ENCODE results near the gene USP34. TPM values are rescaled to one million over a fixed set of nuclear protein-coding genes. Genes with fewer than 3 reads are reported as not detected.

Gene USP34
- total and polyA plus RNA-seq, 8 donors = 86.5 to 191 (median 158) TPM

DNA sequence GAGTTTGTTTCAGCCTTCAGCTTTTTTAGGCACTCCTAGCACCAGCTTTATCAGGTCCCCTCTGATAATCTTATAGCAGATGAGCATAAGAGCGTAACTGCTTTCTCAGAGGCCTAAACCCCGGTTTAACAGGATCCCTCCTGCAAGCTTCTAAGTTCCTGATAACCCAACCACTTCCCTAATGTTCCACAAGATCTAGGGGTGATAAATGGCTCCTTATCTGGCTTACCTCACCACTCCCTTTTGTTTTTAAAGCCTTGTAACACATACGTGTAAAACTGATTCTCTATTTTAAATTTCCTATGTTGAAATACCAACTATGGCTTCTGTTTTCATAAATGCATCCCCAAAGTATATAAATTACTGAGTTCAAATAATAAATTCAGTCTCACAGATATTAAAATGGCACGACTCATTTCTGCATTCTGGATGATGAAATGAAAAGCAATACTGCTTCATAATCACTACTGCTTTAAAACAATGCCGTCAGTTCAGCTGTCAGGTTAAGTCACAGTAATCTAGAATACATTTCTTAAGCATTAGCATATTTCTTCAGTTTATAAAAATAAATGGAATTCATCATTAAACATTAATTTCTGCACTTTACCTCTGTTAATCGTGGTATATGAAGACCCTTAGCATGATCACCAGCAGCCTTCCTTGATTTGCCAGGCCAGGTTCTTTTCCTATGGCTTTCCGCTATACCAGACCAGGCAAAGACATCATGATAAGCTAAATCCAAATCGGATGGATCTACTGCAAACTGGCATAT is 182.6 kb downstream of the USP34 start:
- intact Hi-C loops (cut with DNase I) = no loop called here
- DNase-seq (no peak), ATAC-seq (no peak)
- Histone ChIP-seq H3K4me3 (no peak overlapping the region), H3K36me3 (peaks cover 0 to 34% of the 10 kb centered on the region in 2 donors), H3K27me3 (no peaks in the 10 kb centered on the region), H3K4me1 (no peaks in the 10 kb centered on the region), H3K9me3 (no peaks in the 10 kb centered on the region), H3K27ac (no peak overlapping the region)
- TF ChIP-seq, protein P1, sequence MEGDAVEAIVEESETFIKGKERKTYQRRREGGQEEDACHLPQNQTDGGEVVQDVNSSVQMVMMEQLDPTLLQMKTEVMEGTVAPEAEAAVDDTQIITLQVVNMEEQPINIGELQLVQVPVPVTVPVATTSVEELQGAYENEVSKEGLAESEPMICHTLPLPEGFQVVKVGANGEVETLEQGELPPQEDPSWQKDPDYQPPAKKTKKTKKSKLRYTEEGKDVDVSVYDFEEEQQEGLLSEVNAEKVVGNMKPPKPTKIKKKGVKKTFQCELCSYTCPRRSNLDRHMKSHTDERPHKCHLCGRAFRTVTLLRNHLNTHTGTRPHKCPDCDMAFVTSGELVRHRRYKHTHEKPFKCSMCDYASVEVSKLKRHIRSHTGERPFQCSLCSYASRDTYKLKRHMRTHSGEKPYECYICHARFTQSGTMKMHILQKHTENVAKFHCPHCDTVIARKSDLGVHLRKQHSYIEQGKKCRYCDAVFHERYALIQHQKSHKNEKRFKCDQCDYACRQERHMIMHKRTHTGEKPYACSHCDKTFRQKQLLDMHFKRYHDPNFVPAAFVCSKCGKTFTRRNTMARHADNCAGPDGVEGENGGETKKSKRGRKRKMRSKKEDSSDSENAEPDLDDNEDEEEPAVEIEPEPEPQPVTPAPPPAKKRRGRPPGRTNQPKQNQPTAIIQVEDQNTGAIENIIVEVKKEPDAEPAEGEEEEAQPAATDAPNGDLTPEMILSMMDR (IDR thresholded peaks at IDR 0.05) = no peak

DNA sequence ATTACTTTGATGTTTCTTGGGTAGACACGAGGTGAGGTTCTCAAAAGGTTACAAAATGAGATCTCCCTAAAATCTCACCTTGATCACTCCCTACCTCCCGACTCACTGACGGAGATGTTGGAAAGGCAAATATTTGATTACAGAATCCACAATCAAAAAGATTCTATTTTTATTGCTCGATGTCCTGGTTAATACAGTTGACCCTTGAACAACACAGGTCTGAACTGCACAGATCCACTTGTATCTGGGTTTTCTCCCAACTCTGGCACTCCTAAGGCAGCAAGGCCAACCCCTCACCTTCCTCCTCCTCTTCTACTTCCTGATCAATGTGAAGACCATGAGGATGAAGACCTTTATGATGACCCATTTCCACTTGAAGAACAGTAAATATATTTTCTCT is 183.6 kb downstream of the USP34 start:
- no peak overlapping the region for H3K4me3 ChIP-seq
- H3K27me3 ChIP-seq = no peaks in the 10 kb centered on the region
- no peaks in the 10 kb centered on the region for H3K4me1 ChIP-seq
- peaks cover 0 to 44% of the 10 kb centered on the region in 2 donors for H3K36me3 ChIP-seq
- DNase-seq (no peak), ATAC-seq (no peak)
- no peak overlapping the region for H3K27ac ChIP-seq
- intact Hi-C loops (cut with DNase I) = no loop called here
- no peaks in the 10 kb centered on the region for H3K9me3 ChIP-seq
- TF ChIP-seq, protein P1 (IDR thresholded peaks at IDR 0.05) = no peak

DNA sequence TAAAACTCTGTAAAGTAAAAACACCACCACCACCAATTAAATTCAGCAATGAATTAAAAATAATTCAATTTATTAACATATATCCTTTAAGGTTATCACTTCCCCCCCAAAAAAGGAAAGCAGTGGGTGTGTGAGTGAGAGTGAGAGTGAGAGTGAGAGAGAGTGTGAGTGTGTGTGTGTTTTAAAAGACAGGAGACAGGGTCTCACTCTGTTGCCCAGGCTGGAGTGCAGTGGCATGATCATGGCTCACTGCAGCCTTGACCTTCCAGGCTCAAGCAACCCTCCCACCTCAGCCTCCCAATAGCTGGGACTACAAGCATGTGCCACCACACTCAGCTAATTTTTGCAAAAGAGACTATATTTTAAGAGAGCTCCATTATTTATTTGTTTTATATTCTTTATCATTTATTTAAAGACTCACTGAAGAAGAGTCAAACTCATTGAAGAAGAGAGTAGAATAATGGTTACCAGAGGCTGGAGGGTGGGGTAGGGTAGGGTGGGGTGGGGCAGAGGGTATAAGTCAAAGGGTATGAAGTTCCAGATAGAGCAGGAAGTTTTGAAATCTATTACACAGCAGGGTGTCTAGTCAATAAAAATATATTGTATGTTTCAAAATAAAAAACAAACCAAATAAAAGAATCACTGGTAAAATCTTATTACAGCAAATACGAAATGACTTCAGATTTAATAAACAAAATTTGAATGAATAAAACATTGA is 187.3 kb downstream of the USP34 start:
- intact Hi-C loops (cut with DNase I) = no loop called here
- no peak overlapping the region for H3K4me3 ChIP-seq
- peaks cover 0 to 65% of the 10 kb centered on the region in 2 donors for H3K36me3 ChIP-seq
- H3K4me1 ChIP-seq = no peaks in the 10 kb centered on the region
- TF ChIP-seq, protein P1 (IDR thresholded peaks at IDR 0.05) = no peak
- H3K27me3 ChIP-seq = no peaks in the 10 kb centered on the region
- no peak overlapping the region for H3K27ac ChIP-seq
- ATAC-seq (no peak), DNase-seq (no peak)
- H3K9me3 ChIP-seq = no peaks in the 10 kb centered on the region

DNA sequence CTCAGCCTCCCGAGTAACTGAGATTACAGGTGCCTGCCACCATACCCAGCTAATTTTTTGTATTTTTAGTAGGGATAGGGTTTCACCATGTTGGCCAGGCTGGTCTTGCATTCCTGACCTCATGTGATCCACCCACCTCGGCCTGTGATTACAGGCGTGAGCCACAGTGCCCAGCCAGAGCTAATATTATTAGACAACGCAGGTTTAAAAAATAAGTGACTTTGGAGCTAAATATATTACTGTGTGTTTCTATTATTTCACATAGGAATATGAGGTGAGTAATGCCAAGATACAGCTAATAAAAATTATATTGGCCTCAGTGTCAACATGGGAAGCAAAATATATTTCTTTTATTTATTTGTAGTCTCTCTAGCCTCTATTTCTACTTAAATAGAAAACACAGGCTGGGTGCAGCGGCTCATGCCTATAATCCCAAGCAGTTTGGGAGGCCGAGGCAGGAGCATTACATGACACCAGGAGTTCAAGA is 188.7 kb downstream of the USP34 start:
- Histone ChIP-seq H3K4me3 (no peak overlapping the region), H3K36me3 (peaks cover 0 to 72% of the 10 kb centered on the region in 2 donors)
- DNase-seq = no peak

More for the DNA sequence above, 188.7 kb downstream of the USP34 start:
- TF ChIP-seq, protein P1 (IDR thresholded peaks at IDR 0.05) = no peak
- H3K27me3 ChIP-seq = no peaks in the 10 kb centered on the region
- no peaks in the 10 kb centered on the region for H3K9me3 ChIP-seq
- no peak overlapping the region for H3K27ac ChIP-seq
- no peaks in the 10 kb centered on the region for H3K4me1 ChIP-seq
- ATAC-seq = no peak
- intact Hi-C loops (cut with DNase I) = no loop called here

Data from left lung (tissue), 10 donors.